ENCODE measurements around the gene OGDH.
A peak's percentile ranks its signal among the peaks of the same experiment; 100 is the strongest.
"Not testable (repeated sequence)": the region's sequence is repeated elsewhere in the genome, so short reads cannot be mapped to it uniquely, and the experiment has no call there.

Gene OGDH

GRCh38 chr7:44678471-44679179 lies 72.2 kb downstream of the OGDH start:
- DNase-seq = no peak

GRCh38 chr7:44681645-44682044 lies 75.2 kb downstream of the OGDH start:
- DNase-seq = no peak

- DNase-seq = no peak
Observed at GRCh38 chr7:44685723-44686122, 79.3 kb downstream of the OGDH start.

- no peak for DNase-seq
Observed at GRCh38 chr7:44689427-44689826, 83.0 kb downstream of the OGDH start.

GRCh38 chr7:44693641-44694313 lies 87.3 kb downstream of the OGDH start:
- no peak for DNase-seq

- DNase-seq = no peak
Observed at GRCh38 chr7:44694326-44694725, 87.9 kb downstream of the OGDH start.

- no peak for DNase-seq
Observed at GRCh38 chr7:44694766-44695165, 88.3 kb downstream of the OGDH start.

GRCh38 chr7:44695756-44696155 lies 89.3 kb downstream of the OGDH start:
- no peak for DNase-seq

- no peak for DNase-seq
Observed at GRCh38 chr7:44696728-44697127, 90.3 kb downstream of the OGDH start.

GRCh38 chr7:44697136-44698045 lies 91.0 kb downstream of the OGDH start:
- no peak for DNase-seq

- no peak for DNase-seq
Observed at GRCh38 chr7:44698046-44698580, 91.7 kb downstream of the OGDH start.

GRCh38 chr7:44699598-44699997 lies 93.2 kb downstream of the OGDH start:
- not testable (repeated sequence) for DNase-seq

GRCh38 chr7:44700322-44700721 lies 93.9 kb downstream of the OGDH start:
- no peak for DNase-seq

GRCh38 chr7:44703391-44703790 lies 97.0 kb downstream of the OGDH start:
- not testable (repeated sequence) for DNase-seq

GRCh38 chr7:44703921-44704320 lies 97.5 kb downstream of the OGDH start:
- no peak for DNase-seq

- no peak for DNase-seq
Observed at GRCh38 chr7:44705434-44705833, 99.0 kb downstream of the OGDH start.

- DNase-seq = peak; percentile 68
Observed at GRCh38 chr7:44706788-44707557, 100.5 kb downstream of the OGDH start.

- no peak for DNase-seq
Observed at GRCh38 chr7:44707558-44708230, 101.3 kb downstream of the OGDH start.

- no peak for DNase-seq
Observed at GRCh38 chr7:44709011-44709915, 102.8 kb downstream of the OGDH start.

- no peak for DNase-seq
Observed at GRCh38 chr7:44709945-44710596, 103.6 kb downstream of the OGDH start.
